Keratinocyte (primary cell): ENCODE results near the gene PSAP. TPM values are rescaled to one million over a fixed set of nuclear protein-coding genes. Genes with fewer than 3 reads are reported as not detected.

Experiments used
- DNase-seq: peaks from one replicate; pipeline ENCODE4 v3.0.0-alpha.2; 2011; ENCODE audit warnings: low read depth, missing footprints, low spot score
- FAIRE-seq: peaks from 2 replicates; lab custom pipeline; 2011; peaks lifted over from hg19 to GRCh38; lab: Jason Lieb, UNC
- H2AFZ ChIP-seq: 2 replicates; pipeline ENCODE4 v1.6.0; 2012; ENCODE audit warnings: low read length, control low read depth, inconsistent platforms; ENCODE audit not compliant: control insufficient read depth
- H3K27ac ChIP-seq: 2 replicates; pipeline ENCODE4 v1.5.1; 2011; ENCODE audit warnings: low read length; ENCODE audit not compliant: control insufficient read depth, insufficient read depth
- H3K27me3 ChIP-seq: 3 replicates; pipeline ENCODE4 v1.6.0; 2011; ENCODE audit warnings: low read length; ENCODE audit not compliant: control insufficient read depth, insufficient read depth; ENCODE audit errors: extremely low read depth
- H3K36me3 ChIP-seq, 2 experiments: 2 replicates in 1 of 2; 3 replicates in 1 of 2; pipeline ENCODE4 v1.5.1; 2011; ENCODE audit warnings: low read length in 2 of 2, mild to moderate bottlenecking in 1 of 2; ENCODE audit not compliant: control insufficient read depth in 2 of 2, insufficient read depth in 2 of 2; ENCODE audit errors: extremely low read depth in 1 of 2
- H3K4me1 ChIP-seq: 3 replicates; pipeline ENCODE4 v1.5.1; 2011; ENCODE audit warnings: low read length; ENCODE audit not compliant: control insufficient read depth, insufficient read depth; ENCODE audit errors: extremely low read depth
- H3K4me2 ChIP-seq: 3 replicates; pipeline ENCODE4 v1.6.0; 2011; ENCODE audit warnings: low read depth, low read length; ENCODE audit not compliant: control insufficient read depth, insufficient read depth; ENCODE audit errors: extremely low read depth
- H3K4me3 ChIP-seq, 3 experiments: fragments of 200-600 bp in 1 of 3; sonication (generic) in 1 of 3; 2 replicates in 2 of 3; 3 replicates in 1 of 3; pipeline ENCODE4 v1.5.1; 2011 to 2016; ENCODE audit warnings: low read length in 3 of 3, mild to moderate bottlenecking in 3 of 3, control low read depth in 2 of 3, inconsistent platforms in 1 of 3, low read depth in 1 of 3, mixed read lengths in 1 of 3, mixed run types in 1 of 3, moderate library complexity in 1 of 3; ENCODE audit not compliant: control insufficient read depth in 2 of 3, insufficient read depth in 2 of 3; ENCODE audit errors: extremely low read depth in 1 of 3
- H3K79me2 ChIP-seq: 2 replicates; pipeline ENCODE4 v1.6.0; 2012; ENCODE audit warnings: low read length; ENCODE audit not compliant: control insufficient read depth, insufficient read depth
- H3K9ac ChIP-seq: 3 replicates; pipeline ENCODE4 v1.6.0; 2011; ENCODE audit warnings: low read length; ENCODE audit not compliant: control insufficient read depth, insufficient read depth; ENCODE audit errors: extremely low read depth
- H3K9me1 ChIP-seq: 3 replicates; pipeline ENCODE4 v1.6.0; 2011; ENCODE audit warnings: low read length; ENCODE audit not compliant: control insufficient read depth, insufficient read depth; ENCODE audit errors: extremely low read depth
- H3K9me3 ChIP-seq: 2 replicates; pipeline ENCODE4 v1.5.1; 2012; ENCODE audit warnings: low read depth, low read length; ENCODE audit not compliant: control insufficient read depth
- H4K20me1 ChIP-seq: 3 replicates; pipeline ENCODE4 v1.6.0; 2011; ENCODE audit warnings: low read length; ENCODE audit not compliant: control insufficient read depth, insufficient read depth; ENCODE audit errors: extremely low read depth
- CTCF ChIP-seq, 3 experiments: IDR thresholded peaks in 1 of 3; conservative IDR thresholded peaks in 1 of 3; optimal IDR thresholded peaks in 1 of 3; 2 replicates in 2 of 3; 3 replicates in 1 of 3; pipeline versions ENCODE3 to v1.5.1; 2011; ENCODE audit warnings: low read length in 3 of 3, mild to moderate bottlenecking in 3 of 3, moderate library complexity in 2 of 3, control low read depth in 1 of 3, inconsistent platforms in 1 of 3; ENCODE audit not compliant: insufficient read depth in 2 of 3; ENCODE audit errors: extremely low read depth in 1 of 3
- EZH2 ChIP-seq: IDR thresholded peaks from one replicate; pipeline ENCODE4 v1.6.1; 2012; ENCODE audit warnings: inconsistent platforms, mild to moderate bottlenecking, low read length, moderate library complexity
- dilution Hi-C: fragments of 300-500 bp; cut with MboI; formaldehyde crosslinking; loops from one replicate; pipeline ENCODE4 v1.7.0; 2020; ENCODE audit warnings: low sequenced_read_pairs; ENCODE audit not compliant: extremely low pct_ligation_motif_present
- polyA plus RNA-seq, 5 experiments: library from polyadenylated mRNA; depleted of rRNA in 3 of 5; stranded (reverse) in 3 of 5; stranded (forward) in 1 of 5; unstranded in 1 of 5; fragments of >200 nt; gene quantifications; 1 replicate in 1 of 5; 2 replicates in 3 of 5; 3 replicates in 1 of 5; pipeline versions ENCODE4 v1.2.1 to v1.2.3, GENCODE V29; 2011 to 2012; ENCODE audit warnings: missing spikeins in 2 of 5, low read depth in 1 of 5, low replicate concordance in 1 of 5

The PSAP gene
- polyA plus RNA-seq, 1 donor (not counting 4 experiments of a cell fraction or from before 2014, with no cell fraction given) = 1,075 TPM

GRCh38 chr10:71802715-71803488 is 48.1 kb downstream of the PSAP start:
- Histone ChIP-seq H3K36me3 (no peaks in the 10 kb centered on the region), H3K27ac (no peak overlapping the region), H4K20me1 (no peaks in the 10 kb centered on the region), H3K4me3 (no peak overlapping the region), H3K79me2 (no peaks in the 10 kb centered on the region), H3K9me1 (no peaks in the 10 kb centered on the region), H3K9ac (no peak overlapping the region), H3K9me3 (no peaks in the 10 kb centered on the region), H2AFZ (no peak overlapping the region), H3K4me1 (no peaks in the 10 kb centered on the region), H3K27me3 (peaks cover 16% of the 10 kb centered on the region), H3K4me2 (no peak overlapping the region)
- dilution Hi-C loops = no loop called here
- no peak for FAIRE-seq
- TF ChIP-seq EZH2 (no peak), CTCF (optimal IDR thresholded peaks at IDR 0.05 in 1 of 3, IDR thresholded peaks at IDR 0.05 in 1 of 3, conservative IDR thresholded peaks at IDR 0.05 in 1 of 3; ENCODE audit: extremely low read depth in 1 of 3, insufficient read depth in 2 of 3, low read length in 3 of 3) (no peak)
- no peak for DNase-seq

- H3K79me2 ChIP-seq = no peaks in the 10 kb centered on the region
- H3K36me3 ChIP-seq = no peaks in the 10 kb centered on the region
- H2AFZ ChIP-seq = no peak overlapping the region
- TF ChIP-seq CTCF (optimal IDR thresholded peaks at IDR 0.05 in 1 of 3, IDR thresholded peaks at IDR 0.05 in 1 of 3, conservative IDR thresholded peaks at IDR 0.05 in 1 of 3; ENCODE audit: extremely low read depth in 1 of 3, insufficient read depth in 2 of 3, low read length in 3 of 3) = no peak
- no peak for TF ChIP-seq EZH2
- H4K20me1 ChIP-seq = peaks cover 2% of the 10 kb centered on the region
- H3K4me3 ChIP-seq = no peak overlapping the region
- H3K9me3 ChIP-seq = no peaks in the 10 kb centered on the region
- no peak overlapping the region for H3K4me2 ChIP-seq
- FAIRE-seq (no peak), DNase-seq (no peak)
- peaks cover 12% of the 10 kb centered on the region for H3K27me3 ChIP-seq
- no peak overlapping the region for H3K9ac ChIP-seq
- H3K27ac ChIP-seq = no peak overlapping the region
- dilution Hi-C loops = no loop called here
- H3K9me1 ChIP-seq = no peaks in the 10 kb centered on the region
- no peaks in the 10 kb centered on the region for H3K4me1 ChIP-seq
Observed at GRCh38 chr10:71802235-71802634, 48.8 kb downstream of the PSAP start.
